Femur (tissue), 1 donor: ENCODE data around the gene SLC41A2.
"Not testable (repeated sequence)": the region's sequence is repeated elsewhere in the genome, so short reads cannot be mapped to it uniquely, and the experiment has no call there.

Source experiments
- DNase-seq: peaks from one replicate; pipeline ENCODE4 v3.0.0-alpha.2; 2017

The SLC41A2 gene

GRCh38 chr12:104960464-104960863 is 2.4 kb upstream of the SLC41A2 start:
- DNase-seq: no peak

- no peak for DNase-seq
Observed at GRCh38 chr12:104959335-104959841, 1.3 kb upstream of the SLC41A2 start.

- peak; percentile 45 for DNase-seq
Observed at GRCh38 chr12:104958805-104959334, 780 bp upstream of the SLC41A2 start.

- DNase-seq: no peak
Observed at GRCh38 chr12:104957719-104958000, 430 bp downstream of the SLC41A2 start.

GRCh38 chr12:104956870-104957718 is 996 bp downstream of the SLC41A2 start:
- no peak for DNase-seq

GRCh38 chr12:104955703-104956102 is 2.4 kb downstream of the SLC41A2 start:
- no peak for DNase-seq

GRCh38 chr12:104953323-104953722 is 4.8 kb downstream of the SLC41A2 start:
- no peak for DNase-seq

- DNase-seq: no peak
Observed at GRCh38 chr12:104952816-104953215, 5.3 kb downstream of the SLC41A2 start.

- no peak for DNase-seq
Observed at GRCh38 chr12:104951759-104952509, 6.2 kb downstream of the SLC41A2 start.

GRCh38 chr12:104948716-104949115 is 9.4 kb downstream of the SLC41A2 start:
- not testable (repeated sequence) for DNase-seq

GRCh38 chr12:104944252-104944651 is 13.8 kb downstream of the SLC41A2 start:
- DNase-seq: no peak

- DNase-seq: not testable (repeated sequence)
Observed at GRCh38 chr12:104943401-104943800, 14.7 kb downstream of the SLC41A2 start.

- no peak for DNase-seq
Observed at GRCh38 chr12:104942075-104942474, 16.0 kb downstream of the SLC41A2 start.

- DNase-seq: no peak
Observed at GRCh38 chr12:104941454-104941853, 16.6 kb downstream of the SLC41A2 start.

- DNase-seq: no peak
Observed at GRCh38 chr12:104939089-104939488, 19.0 kb downstream of the SLC41A2 start.

GRCh38 chr12:104938371-104938770 is 19.7 kb downstream of the SLC41A2 start:
- DNase-seq: no peak

GRCh38 chr12:104935886-104936285 is 22.2 kb downstream of the SLC41A2 start:
- no peak for DNase-seq

- no peak for DNase-seq
Observed at GRCh38 chr12:104933778-104934177, 24.3 kb downstream of the SLC41A2 start.

- no peak for DNase-seq
Observed at GRCh38 chr12:104933128-104933527, 25.0 kb downstream of the SLC41A2 start.

GRCh38 chr12:104930388-104931326 is 27.4 kb downstream of the SLC41A2 start:
- DNase-seq: no peak

- no peak for DNase-seq
Observed at GRCh38 chr12:104929977-104930376, 28.1 kb downstream of the SLC41A2 start.

- DNase-seq: no peak
Observed at GRCh38 chr12:104929368-104929767, 28.7 kb downstream of the SLC41A2 start.
